SKM-1 treated with dmso at 0.1 percent for 144 hours (cell line): Measurements from ENCODE around the gene NFRKB.

ENCODE experiments used
- DNase-seq: peaks from one replicate; lab custom pipeline; 2025; ENCODE audit not compliant: unreplicated experiment; lab: John Stamatoyannopoulos, UW

NFRKB gene

GRCh38 chr11:129895126-129896041 lies at the start of gene NFRKB:
Gene NFRKB, minus strand, starts transcription at chr11:129895578. Its CDS starts 2,729 bp downstream, at chr11:129892849.
- peak; percentile 85 for DNase-seq

DNA sequence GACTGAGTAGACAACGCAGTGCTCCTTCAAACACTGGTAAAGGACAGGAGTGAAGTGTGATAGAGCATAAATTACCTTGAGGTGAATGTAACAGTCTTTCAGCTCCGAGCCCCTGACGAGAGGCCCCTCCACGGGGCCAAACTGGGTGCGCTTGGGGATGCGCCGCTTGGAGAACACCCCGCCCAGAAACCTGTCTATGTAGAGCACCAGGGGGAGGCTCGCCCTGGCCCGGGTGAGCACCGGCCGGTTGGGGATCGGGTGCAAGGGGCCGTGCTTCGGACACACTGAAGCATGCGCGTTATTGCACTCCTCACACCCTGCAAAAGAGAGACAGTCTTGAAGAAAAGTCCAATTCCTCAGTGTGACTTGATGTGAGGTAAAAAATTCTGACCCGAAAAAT lies 49.3 kb upstream of the NFRKB start:
- no peak for DNase-seq

- DNase-seq: no peak
Measured at GRCh38 chr11:129943036-129943435, 47.7 kb upstream of the NFRKB start.

DNA sequence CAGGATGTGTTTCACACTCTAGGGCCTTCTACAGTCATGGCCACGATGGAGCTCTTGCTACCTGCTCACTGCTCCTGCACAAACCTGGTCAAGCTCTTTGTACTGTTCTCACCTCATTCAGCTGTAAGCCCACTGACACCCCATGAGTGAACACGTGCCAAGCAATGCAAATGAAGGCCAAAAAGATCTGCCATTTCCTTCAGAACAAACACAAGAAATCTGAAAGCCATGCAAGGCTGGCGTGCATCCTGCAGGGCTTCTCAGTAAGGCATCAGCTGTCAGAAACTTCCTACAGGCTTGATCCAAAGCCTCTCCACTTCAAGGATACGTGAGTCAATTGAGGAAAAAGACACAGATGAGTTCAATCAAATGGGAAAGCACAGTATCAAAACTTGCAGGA lies 44.1 kb upstream of the NFRKB start:
- no peak for DNase-seq

DNA sequence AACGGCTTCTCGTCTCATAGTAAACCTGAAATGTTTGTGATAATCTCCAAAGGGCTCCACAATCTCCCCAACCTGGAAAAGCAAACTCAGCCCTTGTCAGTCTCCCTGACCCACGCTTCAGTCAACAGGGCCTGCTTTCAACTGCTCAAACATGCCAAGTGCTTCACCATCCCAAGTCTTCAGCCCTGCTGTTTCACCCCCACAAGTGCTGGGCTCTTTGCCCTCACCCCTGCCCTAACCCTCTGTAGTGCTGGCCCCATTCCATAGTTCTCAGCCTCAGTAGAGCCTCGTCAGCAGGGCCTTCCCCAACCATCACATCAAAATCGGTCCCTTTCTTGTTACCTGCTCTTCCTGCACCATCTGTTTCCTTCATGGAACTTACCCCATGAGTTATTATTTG lies 43.4 kb upstream of the NFRKB start:
- no peak for DNase-seq

- DNase-seq: no peak
Measured at GRCh38 chr11:129937592-129938238, 42.3 kb upstream of the NFRKB start.

DNA sequence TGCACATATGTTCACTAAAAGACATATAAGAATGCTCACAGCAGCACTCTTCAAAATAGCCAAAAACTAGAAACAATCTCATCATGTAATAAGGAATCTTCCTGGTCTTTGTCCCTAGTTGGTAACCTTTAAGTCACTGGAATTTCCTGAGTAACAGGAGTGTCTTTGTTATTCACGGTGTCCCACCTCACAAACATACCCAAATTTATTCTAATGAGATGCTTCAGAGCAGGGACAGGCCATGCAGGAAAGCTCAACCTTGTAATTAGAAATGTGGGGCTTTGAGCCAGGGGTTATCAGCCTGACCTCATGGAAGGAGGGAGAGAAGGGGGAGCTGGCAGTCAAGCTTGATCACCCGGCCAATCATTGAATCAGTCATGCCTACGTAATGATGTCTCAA lies 40.3 kb upstream of the NFRKB start:
- no peak for DNase-seq

DNA sequence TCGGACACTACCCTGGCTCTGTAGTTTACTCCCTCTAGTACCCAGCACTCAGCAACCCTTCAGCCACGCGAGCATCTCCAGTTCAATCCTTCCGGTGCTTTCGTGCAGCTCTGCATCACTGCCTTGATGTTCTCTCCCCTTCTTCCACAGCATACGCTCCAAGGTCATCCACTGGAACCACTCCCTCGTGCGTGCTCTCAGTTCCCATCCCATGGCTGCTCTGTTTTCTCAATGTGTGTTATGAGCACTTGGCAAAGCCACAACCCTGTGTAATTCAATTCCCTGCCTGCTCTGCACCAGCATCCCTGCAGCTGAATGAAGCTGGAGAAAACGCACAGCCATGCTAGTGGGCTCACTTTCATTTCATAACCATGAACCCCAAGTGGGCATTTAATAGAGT lies 38.5 kb upstream of the NFRKB start:
- no peak for DNase-seq

DNA sequence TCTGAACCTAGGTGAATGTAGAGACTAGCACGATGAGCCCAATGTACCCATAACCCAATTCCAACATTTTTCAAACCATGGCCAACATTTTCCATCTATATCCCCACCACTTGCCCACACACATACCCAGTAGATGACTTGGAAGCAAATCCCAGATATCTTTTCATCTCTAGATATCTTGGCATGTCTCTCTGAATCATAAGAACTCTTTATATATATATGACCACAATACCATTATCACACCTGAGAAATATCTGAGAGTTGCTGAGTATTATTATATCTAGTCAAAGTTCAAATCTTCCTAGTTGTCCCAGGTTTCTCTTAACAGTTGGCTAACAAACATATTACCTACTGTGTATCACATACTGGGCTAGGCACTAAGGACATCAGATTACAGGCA lies 37.9 kb upstream of the NFRKB start:
- DNase-seq: no peak

DNA sequence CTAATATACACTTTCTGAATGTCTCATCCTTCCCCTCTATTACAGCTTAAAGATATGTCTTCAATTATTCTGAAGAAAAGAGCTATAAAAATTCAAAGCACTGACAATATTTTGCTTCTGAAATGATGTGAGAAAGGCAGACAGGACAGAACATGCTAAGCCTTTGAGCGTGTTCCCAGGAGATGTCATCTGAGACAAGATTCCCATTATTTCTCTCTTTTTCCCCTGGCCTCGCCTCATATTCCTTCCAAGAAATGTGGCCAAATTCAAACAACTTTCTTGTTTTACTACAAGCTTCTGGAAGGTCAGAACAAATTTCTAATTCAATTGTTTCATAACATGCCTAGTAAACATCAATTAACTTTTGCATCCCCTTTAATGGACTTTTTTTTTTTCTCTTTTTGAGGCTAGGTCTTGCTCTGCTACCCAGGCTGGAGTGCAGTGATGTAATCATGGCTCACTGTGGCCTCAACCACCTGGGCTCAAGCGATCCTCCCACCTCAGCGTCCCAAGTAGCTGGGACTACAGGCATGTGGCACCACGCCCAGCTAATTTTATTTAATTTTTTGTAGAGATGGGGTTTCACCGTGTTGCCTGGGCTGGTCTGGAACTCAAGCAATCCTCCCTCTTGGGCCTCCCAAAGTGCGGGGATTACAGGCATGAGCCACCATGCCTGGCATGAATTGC lies 37.1 kb upstream of the NFRKB start:
- DNase-seq: no peak

DNA sequence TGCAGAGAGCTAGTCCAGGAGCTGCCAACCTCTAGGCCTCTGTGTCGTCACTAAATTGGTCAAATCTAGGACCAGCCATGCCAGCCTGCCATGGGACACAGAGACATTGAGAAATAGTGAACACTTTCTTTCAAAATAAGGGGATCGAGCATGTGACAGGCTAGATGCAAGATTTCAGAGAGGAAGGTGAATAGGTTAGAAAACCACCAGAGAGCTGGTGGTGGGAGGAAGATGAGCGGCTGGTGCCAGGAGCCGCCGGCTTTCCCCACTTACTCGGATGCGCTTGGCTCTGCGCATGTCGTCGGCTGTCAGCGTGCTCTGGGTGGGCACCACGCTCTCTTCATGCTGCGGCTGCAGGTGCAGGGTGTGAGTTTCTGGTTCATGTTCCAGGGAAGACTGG lies 35.4 kb upstream of the NFRKB start:
- DNase-seq: peak; percentile 95

- DNase-seq: no peak
Measured at GRCh38 chr11:129930296-129930695, 34.9 kb upstream of the NFRKB start.

- peak; percentile 47 for DNase-seq
Measured at GRCh38 chr11:129929721-129930120, 34.3 kb upstream of the NFRKB start.

- no peak for DNase-seq
Measured at GRCh38 chr11:129928923-129929692, 33.7 kb upstream of the NFRKB start.

DNA sequence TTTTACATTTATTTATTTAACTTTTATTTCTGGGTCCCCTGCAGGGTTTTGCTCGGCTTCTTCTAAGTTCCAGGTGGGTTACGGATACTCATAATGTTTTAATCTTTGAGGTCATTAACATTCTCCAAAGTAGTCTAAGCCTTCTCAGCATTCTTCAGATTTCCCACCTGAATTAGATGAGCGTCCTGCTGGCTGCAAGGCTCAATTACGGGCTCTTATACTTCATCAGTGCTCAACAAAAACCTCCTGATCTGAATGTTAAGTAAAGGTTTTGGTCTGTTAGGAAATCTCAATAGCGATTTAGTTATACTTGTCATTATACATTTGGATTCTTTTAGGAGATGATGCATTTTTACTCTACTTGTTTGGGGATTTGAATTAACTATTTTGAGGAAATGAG lies 27.3 kb upstream of the NFRKB start:
- DNase-seq: no peak

DNA sequence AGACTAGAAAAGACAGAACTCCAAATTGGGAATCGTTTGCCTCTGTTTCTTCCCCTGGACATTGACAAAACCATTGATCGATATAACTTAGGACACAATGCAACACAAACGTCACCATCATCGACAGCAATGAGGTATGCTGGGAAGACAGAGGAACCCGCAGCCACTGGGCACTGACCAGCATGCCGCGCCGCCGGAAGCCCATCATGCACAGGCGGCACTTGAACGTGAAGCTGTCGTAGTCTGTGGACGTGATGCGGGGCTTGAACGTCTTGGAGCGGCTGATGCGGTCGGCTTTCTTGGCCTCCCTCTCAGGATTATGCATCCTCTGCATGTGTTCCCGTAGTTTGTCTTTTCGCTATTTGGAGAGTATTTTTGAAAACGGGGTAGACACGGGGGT lies 23.0 kb upstream of the NFRKB start:
- no peak for DNase-seq

DNA sequence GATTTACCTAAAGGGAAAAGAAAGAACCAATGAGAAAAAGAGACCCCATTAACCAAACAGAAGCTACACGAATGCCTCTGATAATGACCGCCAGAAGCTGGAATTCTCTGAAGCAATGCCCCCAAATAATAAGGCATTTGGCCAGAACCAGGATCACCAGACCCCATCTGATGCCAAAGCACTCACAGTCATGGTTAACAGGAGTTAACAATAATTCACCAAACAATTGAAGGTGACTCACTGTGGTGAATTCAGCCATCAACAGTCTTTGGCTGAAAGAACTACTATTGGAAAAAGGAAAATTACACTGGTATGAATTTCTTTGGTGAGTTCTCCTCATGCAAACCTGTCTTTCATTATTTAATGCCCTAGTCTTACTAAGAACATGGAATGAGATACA lies 21.9 kb upstream of the NFRKB start:
- DNase-seq: no peak

DNA sequence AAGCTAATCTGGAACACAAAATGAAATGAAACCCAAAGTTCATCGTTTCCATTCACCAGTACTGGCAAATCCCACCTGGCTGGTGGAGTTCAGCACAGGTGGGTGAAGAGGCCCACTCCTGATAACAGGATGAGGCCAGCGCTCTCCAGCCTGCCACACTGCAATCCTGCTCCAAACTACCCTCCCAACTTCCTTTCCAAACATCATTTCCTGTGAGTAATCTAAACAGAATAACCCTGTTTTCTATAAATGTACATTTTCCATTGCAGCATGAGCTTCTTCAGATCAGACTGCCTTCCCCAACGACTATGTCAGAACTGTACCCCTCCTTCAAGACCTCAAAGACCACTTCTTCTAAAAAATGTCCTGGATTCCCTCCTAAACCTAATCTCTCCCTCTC lies 15.9 kb upstream of the NFRKB start:
- no peak for DNase-seq

DNA sequence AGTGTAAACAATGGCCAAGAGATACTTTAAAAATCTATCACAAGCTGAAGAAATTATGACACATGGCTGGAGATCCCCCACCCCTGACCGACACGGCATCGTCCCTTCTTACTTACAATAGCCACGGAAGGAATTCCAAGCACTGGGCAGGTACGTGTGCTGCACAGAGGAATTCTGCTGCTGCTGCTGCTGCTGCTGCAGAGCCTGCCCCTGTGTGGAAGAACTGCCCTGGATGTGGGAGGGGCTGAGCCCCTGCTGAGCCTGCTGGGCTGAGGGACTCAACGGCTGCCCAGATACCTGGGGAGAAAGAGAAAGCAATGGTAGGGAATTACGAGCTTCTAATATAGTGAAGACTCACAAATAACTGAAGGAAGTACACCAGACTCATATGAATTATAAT lies 15.0 kb upstream of the NFRKB start:
- DNase-seq: no peak

DNA sequence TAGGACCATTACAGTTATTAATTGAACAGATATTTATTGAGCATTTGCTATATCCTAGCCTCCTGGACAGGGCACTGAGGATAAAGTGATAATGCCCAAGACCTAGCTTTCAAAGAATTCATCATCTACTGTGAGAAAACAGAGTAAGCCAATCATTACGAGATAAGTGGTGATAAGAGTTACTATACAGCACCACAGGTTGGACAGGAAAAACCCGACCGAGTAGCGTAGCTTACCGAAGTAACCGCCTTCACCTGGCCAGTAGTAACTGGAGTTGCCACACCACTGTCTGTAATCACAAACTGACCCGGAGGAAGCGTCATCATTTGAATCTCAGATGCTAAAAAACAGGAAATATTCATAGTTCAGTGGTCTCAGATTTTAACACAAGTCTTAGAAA lies 10.0 kb upstream of the NFRKB start:
- DNase-seq: no peak

DNA sequence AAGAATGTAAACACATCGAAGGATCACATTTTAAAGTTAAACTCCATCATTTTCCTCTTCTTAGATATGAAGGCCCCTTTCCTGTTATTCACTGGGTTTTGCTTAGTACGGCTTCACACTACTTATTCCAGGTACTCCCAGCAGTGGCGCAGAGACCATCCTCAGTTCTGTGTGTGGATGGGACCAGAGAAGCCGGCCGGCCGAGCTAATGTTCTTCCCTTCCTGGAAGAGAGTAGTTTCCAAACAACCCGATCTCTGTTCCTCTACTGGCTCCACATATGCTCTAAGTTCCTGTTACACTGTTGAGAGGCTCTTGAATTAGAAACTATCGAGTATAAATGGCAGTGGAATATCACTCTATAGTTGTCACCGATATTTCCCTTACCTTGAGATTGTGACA lies 684 bp upstream of the NFRKB start:
- no peak for DNase-seq
